GM12874 (cell line): ENCODE results near the gene AGFG2.

ENCODE experiments used
- CTCF ChIP-seq: IDR thresholded peaks from 2 replicates; pipeline ENCODE4 v1.5.1; 2011; ENCODE audit warnings: low read depth, mild to moderate bottlenecking, control low read depth, low read length, moderate library complexity; ENCODE audit not compliant: insufficient read depth

Gene AGFG2

DNA sequence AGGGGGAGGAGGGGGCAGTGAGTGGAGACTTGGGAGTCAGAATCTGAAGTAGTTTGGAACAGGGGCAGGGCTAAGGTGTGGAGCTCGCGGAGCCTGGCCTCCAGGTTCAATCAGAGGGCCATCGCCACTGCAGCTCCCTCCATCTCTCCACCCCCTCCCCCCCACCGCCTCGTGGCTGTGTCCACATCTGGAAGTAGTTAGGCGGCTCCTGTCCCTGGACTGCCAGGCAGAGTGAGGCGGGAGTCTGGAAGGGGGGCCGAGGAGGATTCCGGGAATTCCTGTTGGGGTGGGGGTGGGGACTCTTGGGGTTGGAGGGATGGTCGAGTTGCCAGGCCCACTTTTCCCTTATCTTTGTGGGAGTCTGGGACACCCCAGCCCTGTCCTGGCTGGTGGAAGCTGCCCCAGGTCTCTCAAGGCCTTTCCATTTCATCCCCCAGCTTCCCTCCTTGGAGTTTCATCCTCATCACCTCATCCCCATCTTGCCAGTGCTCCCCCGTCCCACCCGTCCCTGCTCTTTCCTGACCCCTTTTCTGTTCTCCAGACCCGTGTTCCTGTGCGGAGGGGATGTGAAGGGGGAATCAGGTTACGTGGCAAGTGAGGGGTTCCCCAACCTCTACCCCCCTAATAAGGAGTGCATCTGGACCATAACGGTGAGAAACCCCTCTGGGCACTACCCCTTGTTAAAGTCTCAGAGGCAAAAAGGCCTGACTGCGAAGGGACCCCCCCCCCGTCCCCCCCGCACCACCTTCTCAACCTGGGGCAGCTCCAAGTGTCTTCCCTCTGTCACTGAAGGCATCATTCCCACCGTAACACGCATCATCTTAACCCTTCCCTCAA lies 64.1 kb downstream of the AGFG2 start:
- no peak for TF ChIP-seq CTCF

DNA sequence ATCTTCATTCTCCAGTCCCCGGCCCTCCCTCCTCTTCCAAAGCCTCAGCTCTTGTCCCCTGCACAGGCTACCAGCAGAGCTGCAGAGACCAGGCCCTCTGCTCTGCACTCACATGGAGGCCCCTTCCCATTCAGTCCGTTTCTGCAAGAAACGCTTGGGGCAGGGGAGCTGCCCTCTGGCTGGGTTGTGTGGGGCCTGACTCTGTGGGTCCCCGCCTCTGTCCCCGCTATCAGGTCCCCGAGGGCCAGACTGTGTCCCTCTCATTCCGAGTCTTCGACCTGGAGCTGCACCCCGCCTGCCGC lies 64.7 kb downstream of the AGFG2 start:
- no peak for TF ChIP-seq CTCF

GRCh38 chr7:100604028-100604975 lies 65.3 kb downstream of the AGFG2 start:
- peak; percentile 37 for TF ChIP-seq CTCF

GRCh38 chr7:100604976-100605911 lies 66.2 kb downstream of the AGFG2 start:
- no peak for TF ChIP-seq CTCF

DNA sequence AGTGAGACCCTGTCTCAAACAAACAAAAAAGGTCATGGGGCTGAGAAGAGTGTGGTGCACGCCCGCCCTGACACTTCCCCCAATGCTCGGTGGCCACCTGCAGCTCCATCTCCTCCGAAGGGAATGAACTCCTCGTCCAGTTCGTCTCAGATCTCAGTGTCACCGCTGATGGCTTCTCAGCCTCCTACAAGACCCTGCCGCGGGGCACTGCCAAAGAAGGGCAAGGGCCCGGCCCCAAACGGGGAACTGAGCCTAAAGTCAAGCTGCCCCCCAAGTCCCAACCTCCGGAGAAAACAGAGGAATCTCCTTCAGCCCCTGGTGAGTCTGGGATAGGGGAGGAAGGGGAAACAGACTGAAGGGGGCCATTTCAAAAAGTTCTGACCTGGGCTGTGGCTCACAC lies 67.3 kb downstream of the AGFG2 start:
- no peak for TF ChIP-seq CTCF

GRCh38 chr7:100607111-100607510 lies 68.1 kb downstream of the AGFG2 start:
- TF ChIP-seq CTCF: no peak
